ENCODE data around the gene LCE3B. TPM values are rescaled to one million over a fixed set of nuclear protein-coding genes. Genes with fewer than 3 reads are reported as not detected.

Gene LCE3B

GRCh38 chr1:152663098-152663497 is 49.5 kb downstream of the LCE3B start, which contains the start of gene LCE2D:
Gene LCE2D, plus strand, starts transcription at chr1:152663380. Its CDS starts 726 bp downstream, at chr1:152664106.
- Histone ChIP-seq H3K9me3 (replicated peaks in 1 of 2; ENCODE audit: control insufficient read depth in 2 of 2, insufficient read depth in 1 of 2, low read depth in 1 of 2, low read length in 2 of 2) (peaks cover 0 to 31% of the 10 kb centered on the region in 2 donors), H3K4me1 (ENCODE audit: control insufficient read depth in 2 of 2, insufficient read depth in 1 of 2, low read depth in 1 of 2, low read length in 2 of 2) (no peaks in the 10 kb centered on the region)
- no CpG with 5 or more reads among the region's 3 CpGs for WGBS, 2 donors (ENCODE audit: extremely low coverage in 2 of 2, insufficient read length in 2 of 2, insufficient replicate concordance in 1 of 2)

More at GRCh38 chr1:152663098-152663497, 49.5 kb downstream of the LCE3B start, which contains the start of gene LCE2D:
- Histone ChIP-seq H2BK12ac (ENCODE audit: low read length) (no peak within 1 kb of the TSS), H3K36me3 (replicated peaks in 1 of 2; ENCODE audit: control insufficient read depth in 2 of 2, insufficient read depth in 2 of 2, low read length in 2 of 2) (no peaks in the 10 kb centered on the region), H3K4me2 (ENCODE audit: insufficient read depth, low read length, poor library complexity, severe bottlenecking) (no peak within 1 kb of the TSS), H3K27ac (replicated peaks; ENCODE audit: low read length) (no peak within 1 kb of the TSS), H4K8ac (ENCODE audit: low read depth, low read length) (no peak within 1 kb of the TSS), H2AFZ (ENCODE audit: low read length) (no peak within 1 kb of the TSS), H2AK5ac (ENCODE audit: low read depth, low read length) (no peak within 1 kb of the TSS), H3K18ac (ENCODE audit: low read length) (no peak within 1 kb of the TSS), H3K27me3 (ENCODE audit: control insufficient read depth in 3 of 3, insufficient read depth in 3 of 3, low read depth in 1 of 3, low read length in 3 of 3) (no peaks in the 10 kb centered on the region), H3K9ac (ENCODE audit: low read depth, low read length, poor library complexity) (no peak within 1 kb of the TSS), H3K4me3 (ENCODE audit: low read length in 2 of 2) (no peak within 1 kb of the TSS), H4K91ac (ENCODE audit: low read depth, low read length, poor library complexity) (no peak within 1 kb of the TSS), H2BK15ac (ENCODE audit: low read length) (no peak within 1 kb of the TSS), H3K23ac (ENCODE audit: low read depth, low read length, poor library complexity) (no peak within 1 kb of the TSS), H3K14ac (ENCODE audit: low read length) (no peak within 1 kb of the TSS), H3K4ac (ENCODE audit: low read length) (no peak within 1 kb of the TSS), H2BK5ac (ENCODE audit: low read length) (no peak within 1 kb of the TSS), H3K79me1 (ENCODE audit: low read depth, low read length) (no peaks in the 10 kb centered on the region), H2BK120ac (ENCODE audit: low read depth, low read length) (no peak within 1 kb of the TSS)
- no peak for DNase-seq (ENCODE audit: low spot score)

Small RNA genes within 50 kb of the gene (small RNA-seq; reads per million reads assigned to genes)
- gene LCE3A (ENCODE audit: insufficient read depth): not detected
- not detected for gene LCE3B (ENCODE audit: insufficient read depth)

Data from neuronal stem cell (in vitro differentiated cells).